Measurements from ENCODE around the gene KLK14.

KLK14 gene, protein sequence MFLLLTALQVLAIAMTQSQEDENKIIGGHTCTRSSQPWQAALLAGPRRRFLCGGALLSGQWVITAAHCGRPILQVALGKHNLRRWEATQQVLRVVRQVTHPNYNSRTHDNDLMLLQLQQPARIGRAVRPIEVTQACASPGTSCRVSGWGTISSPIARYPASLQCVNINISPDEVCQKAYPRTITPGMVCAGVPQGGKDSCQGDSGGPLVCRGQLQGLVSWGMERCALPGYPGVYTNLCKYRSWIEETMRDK

DNA sequence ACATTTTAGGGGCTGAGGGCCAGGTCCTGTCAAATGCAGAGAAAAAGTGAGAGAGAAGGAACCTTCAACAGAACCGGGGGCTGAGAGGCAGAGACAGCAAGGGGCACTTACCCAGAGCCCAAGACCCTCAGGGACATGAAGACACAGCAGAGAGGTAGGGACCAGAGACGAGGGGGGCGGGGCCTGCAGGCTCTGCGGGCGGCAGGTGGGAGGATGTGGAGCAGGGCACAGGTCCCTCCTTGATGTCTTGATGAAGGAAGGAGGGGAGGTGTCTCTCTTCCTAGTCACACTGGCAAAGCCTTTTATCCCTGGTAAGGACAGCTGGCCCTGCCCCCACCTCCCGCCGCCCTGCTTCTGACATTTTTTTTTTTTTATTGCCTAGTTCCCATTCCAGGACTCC is at the start of gene KLK14:
KLK14 (minus strand) TSS at position 277 of the 400 bp plus-strand sequence; CDS start at position 4, 273 bp downstream.
- Histone ChIP-seq H3K27ac (no peak within 1 kb of the TSS), H3K4me3 (no peak within 1 kb of the TSS)

DNA sequence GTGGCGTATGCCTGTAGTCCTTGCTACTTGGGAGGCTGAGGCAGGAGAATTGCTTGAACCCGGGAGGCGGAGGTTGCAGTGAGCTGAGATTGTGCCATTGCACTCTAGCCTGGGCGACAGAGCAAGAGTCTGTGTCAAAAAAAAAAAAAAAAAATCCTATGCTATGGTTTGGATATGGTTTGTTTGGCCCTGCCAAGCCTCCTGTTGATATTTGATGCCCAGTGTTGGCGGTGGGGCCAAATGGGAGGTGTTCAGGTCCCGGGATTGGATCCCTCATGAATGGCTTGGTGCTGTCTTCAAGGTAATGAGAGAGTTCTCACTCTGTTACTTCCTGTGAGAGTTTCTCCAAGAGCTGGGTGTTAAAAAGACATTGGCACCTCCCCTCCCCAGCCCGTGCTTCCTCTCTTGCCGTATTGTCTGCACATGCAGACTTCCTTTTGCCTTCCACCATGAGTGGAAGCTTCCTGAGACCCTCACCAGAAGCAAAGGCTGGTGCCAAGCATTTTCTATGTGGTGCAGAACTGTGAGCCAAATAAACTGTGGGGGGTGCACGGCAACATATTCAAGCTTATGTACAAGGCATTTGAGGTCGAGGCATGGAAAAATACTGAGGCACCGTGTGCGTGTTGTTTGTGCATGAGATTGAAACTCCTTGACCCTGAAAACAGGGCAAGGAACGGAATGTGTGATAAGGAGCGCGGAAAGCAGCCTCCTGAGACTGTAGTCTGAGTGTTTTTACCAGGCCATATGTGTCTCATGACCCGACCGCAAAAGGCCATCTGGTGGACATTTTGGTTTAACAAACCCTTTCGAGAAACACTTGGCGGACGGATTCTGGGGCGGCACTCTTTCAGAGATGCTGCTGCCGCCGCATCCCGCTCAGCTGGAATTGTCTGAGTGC is 49.3 kb upstream of the KLK14 start:
- no peak overlapping the region for H3K4me3 ChIP-seq
- peak overlapping the region in 11 of 21 experiments; percentile 8 to 74 (median 52) for H3K27ac ChIP-seq

DNA sequence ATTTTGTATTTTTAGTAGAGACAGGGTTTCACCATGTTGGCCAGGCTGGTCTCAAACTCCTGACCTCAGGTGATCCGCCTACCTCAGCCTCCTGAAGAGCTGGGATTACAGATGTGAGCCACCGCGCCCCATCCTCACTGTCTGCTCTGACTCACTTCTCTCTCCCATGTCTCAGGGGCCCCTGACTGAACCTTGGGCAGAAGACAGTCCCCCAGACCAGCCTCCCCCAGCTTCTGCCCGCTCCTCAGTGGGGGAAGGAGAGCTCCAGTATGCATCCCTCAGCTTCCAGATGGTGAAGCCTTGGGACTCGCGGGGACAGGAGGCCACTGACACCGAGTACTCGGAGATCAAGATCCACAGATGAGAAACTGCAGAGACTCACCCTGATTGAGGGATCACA is 47.0 kb upstream of the KLK14 start:
- peak overlapping the region in 1 of 21 experiments; percentile 11 for H3K27ac ChIP-seq

DNA sequence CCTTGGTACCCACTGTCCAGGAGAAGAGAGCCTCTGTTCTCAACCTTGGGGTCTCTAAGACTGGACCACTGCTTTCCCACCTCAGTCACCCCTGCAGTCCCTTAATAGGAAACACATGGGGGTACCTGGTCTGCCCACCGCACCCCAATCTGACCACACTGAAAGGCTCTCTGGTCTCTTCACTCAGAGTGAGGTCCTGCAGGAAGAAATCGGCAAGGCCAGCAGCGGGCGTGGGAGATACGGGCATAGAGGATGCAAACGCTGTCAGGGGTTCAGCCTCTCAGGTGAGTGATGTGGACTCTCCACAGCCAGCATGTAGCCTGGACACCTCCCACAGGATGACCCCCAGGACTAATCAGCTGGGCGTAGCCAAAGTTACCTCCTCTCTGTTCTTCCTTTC is 45.5 kb upstream of the KLK14 start:
- no peak overlapping the region for H3K4me3 ChIP-seq
- H3K27ac ChIP-seq = peak overlapping the region in 13 of 21 experiments; percentile 4 to 88 (median 34)

More for the DNA sequence above, 47.0 kb upstream of the KLK14 start:
- H3K4me3 ChIP-seq = no peak overlapping the region

DNA sequence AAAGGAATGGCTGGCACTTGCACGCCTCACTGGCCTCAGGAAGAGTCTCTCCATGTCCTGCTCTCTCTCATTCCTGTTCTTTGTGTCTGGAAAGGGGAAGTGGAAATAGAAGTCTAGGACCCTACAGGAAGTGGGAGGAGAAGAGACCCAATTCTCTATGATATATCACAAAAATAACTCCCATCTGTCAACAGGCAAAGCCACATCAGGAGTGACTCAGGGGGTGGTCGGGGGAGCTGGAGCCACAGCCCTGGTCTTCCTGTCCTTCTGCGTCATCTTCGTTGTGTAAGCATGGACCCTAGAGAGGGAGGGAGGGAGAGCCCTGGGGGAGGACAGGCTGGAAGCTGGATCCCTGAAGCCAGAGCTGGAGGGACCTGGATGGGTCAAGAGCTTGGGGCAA is 45.1 kb upstream of the KLK14 start:
- Histone ChIP-seq H3K4me3 (no peak overlapping the region), H3K27ac (peak overlapping the region in 11 of 21 experiments; percentile 11 to 88 (median 37))

DNA sequence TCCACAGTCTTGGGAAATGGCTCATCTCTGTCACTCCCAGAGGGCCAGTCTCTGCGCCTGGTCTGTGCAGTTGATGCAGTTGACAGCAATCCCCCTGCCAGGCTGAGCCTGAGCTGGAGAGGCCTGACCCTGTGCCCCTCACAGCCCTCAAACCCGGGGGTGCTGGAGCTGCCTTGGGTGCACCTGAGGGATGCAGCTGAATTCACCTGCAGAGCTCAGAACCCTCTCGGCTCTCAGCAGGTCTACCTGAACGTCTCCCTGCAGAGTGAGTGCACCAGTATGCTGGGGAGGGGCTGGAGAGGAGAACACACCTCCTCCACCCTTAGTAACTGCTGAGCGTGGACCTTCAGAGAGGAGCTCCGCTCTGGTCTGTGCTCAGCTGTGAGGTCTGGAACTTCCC is 44.3 kb upstream of the KLK14 start:
- peak overlapping the region in 12 of 21 experiments; percentile 10 to 88 (median 50) for H3K27ac ChIP-seq
- H3K4me3 ChIP-seq = peak overlapping the region in 1 of 7 experiments; percentile 21

DNA sequence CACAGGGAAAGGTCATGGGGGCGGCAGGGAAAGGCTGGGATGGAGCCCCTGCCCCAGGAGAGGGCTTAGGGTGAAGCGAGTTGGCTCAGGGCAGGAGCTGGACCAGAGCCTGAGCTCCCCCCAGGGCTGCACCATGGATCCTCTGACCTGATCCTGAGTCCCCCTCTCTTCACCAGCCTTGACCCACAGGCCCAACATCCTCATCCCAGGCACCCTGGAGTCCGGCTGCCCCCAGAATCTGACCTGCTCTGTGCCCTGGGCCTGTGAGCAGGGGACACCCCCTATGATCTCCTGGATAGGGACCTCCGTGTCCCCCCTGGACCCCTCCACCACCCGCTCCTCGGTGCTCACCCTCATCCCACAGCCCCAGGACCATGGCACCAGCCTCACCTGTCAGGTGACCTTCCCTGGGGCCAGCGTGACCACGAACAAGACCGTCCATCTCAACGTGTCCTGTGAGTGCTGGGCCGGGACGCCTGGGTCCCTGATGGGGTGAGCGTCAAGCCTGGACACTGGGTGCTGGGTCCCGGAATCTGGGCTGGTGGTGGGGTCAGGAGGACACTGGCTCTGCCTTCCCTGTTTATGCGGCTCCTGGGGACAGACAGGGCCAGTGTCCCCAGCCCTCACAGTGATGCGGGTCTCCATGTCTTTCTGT is 42.9 kb upstream of the KLK14 start:
- H3K4me3 ChIP-seq = peak overlapping the region in 4 of 7 experiments; percentile 7 to 21 (median 16)
- H3K27ac ChIP-seq = peak overlapping the region in 18 of 21 experiments; percentile 23 to 88 (median 68)

DNA sequence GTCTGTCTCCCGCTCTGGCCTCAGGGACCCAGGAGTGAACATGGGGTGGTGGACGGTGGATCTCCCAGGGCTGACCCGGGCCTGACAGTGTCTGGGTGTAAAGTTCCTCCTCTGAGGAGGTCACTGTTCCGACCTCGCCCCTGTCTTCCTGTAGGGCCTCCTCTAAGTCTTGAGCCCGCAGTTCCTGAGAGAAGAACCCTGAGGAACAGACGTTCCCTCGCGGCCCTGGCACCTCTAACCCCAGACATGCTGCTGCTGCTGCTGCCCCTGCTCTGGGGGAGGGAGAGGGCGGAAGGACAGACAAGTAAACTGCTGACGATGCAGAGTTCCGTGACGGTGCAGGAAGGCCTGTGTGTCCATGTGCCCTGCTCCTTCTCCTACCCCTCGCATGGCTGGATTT is 42.0 kb upstream of the KLK14 start, which contains the start of gene SIGLEC9:
SIGLEC9 (plus strand) TSS at position 178 of the 400 bp plus-strand sequence; CDS start at position 247, 69 bp downstream.
- H3K4me3 ChIP-seq = peak within 1 kb of the TSS in 4 of 7 experiments; percentile 7 to 21 (median 16)
- H3K27ac ChIP-seq = peak within 1 kb of the TSS in 18 of 21 experiments; percentile 24 to 88 (median 68)

DNA sequence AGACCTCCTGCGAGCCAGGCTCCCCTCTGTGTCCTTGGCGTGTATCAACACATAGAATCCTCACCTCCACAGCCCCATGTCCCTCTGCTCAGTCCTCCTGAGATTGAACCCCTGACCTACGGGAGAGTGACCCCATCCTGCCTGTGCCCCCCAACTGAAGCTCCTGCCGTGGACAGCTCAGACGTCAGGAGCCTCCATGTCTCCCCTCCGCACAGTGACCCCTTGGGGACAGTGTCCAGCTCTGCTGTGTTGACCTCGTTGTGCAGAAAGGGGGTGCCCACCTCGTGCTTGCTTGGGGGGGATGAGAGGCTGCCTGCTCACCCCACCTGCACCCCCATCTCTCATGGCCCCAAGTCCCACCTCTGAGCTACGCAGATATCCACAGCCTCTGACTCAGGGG is 41.5 kb upstream of the KLK14 start:
- peak overlapping the region in 15 of 21 experiments; percentile 17 to 88 (median 73) for H3K27ac ChIP-seq
- no peak overlapping the region for H3K4me3 ChIP-seq

DNA sequence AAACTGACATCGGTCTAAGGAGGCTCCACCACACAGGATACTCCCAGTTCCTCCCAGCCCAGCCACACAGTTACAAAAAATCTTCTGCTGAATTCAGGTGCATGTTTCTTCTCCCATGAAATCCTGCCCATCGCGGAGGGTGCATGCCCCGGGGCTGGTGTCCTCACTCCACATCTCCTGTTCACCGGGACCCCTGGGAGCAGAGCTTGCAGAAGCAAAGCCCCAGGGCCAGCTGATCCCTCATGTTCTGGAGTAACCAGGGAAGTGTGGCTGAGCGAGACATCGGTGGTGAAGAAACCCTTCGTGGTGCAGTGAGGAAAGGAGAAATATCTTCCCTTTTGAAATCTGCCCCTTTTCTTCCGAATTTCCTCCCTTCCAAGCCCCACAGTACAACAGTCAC is 41.1 kb upstream of the KLK14 start:
- Histone ChIP-seq H3K4me3 (no peak overlapping the region), H3K27ac (peak overlapping the region in 15 of 21 experiments; percentile 30 to 88 (median 73))

DNA sequence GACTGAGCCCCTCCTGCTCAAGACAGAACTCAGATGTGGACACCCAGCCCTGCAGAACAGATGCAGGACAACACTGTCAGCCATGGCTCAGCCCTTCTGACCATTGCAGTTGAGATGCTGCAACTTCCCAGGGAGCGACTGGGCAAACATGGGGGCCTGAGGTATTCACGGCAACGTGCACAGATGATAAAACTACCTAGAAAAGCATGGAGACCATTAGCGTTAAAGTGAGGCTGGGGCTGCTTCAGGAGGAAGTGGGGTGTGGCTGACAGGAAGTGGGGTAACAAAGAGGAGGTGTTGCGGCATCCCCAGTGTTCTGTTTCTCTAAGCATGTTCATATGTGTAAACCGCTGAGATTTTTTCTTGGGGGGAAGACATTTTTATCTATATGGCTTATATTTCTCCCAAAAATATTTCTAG is 40.7 kb upstream of the KLK14 start:
- Histone ChIP-seq H3K4me3 (no peak overlapping the region), H3K27ac (peak overlapping the region in 16 of 21 experiments; percentile 20 to 88 (median 70))

DNA sequence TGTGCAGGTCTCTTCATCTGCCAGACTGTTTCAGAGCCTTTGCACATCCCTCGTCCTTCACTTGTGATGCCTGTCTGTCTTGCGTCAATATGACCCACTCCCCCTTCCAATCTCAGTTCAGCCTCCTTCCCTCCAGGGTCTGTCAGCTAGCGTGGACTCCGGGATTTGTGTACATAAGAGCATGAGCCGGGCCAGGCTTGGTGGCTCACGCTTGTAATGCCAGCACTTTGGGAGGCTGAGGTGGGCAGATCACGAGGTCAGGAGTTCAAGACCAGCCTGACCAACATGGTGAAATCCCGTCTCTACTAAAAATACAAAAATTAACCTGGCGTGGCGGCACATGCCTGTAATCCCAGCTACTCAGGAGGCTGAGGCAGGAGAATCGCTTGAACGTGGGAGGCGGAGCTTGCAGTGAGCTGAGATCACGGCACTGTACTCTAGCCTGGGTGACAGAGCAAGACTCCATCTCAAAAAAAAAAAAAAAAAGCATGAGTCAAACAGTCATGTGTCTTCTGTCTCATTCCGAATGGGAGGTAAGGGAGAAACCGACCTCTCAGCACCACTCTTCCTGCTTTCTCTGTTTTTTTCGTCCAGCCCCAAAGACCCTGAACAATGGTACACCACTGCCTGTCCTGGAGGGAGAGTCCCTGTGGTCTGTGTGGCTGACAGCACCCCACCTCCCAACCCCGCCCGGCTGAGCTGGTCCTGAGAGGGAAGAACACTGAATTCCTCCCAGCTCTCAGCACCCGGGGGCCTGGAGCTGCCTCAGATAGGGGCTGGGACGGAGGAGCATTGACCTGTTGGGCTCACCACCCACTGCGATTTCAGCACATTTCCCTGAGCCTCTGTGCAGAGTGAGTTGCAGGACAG is 39.7 kb upstream of the KLK14 start:
- Histone ChIP-seq H3K4me3 (no peak overlapping the region), H3K27ac (peak overlapping the region in 16 of 21 experiments; percentile 20 to 88 (median 71))

DNA sequence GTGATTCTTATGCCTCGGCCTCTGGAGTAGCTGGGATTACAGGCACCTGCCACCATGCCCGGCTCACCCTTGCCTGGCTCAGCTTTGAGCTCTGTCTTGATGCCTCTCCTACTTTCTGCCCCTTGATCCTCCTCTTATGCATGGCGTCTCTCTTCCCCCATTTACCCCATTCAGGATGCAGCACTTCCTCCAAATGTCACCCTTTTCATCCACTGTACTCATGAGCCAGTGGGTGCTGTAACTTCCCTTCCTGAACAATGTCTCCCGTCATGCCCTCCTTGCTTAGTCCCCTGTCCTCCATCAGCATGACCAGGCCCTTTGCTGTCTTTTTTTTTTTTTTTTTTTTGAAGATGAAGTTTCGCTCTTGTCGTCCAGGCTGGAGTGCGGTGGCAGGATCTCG is 38.6 kb upstream of the KLK14 start:
- H3K27ac ChIP-seq = peak overlapping the region in 3 of 21 experiments; percentile 31 to 46 (median 44)

DNA sequence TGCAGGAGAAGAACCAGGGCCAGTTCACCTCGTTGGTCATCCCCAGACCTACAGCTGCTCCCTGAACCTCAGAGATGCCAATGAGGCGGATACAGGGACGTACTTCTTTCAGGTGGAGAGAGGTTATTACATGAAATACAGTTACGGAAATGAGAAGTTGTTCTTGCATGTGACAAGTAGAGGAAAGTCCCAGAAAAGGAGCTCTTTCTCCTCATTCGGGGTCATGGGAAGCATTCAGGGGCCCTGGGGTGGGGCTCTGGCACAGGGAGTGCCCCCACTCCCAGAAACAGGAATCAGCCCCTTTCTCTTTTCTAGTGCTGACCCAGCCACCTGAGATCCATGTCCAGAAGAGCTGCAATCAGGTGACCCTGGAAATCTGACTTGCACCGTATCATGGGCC is 37.5 kb upstream of the KLK14 start:
- H3K4me3 ChIP-seq = no peak overlapping the region
- H3K27ac ChIP-seq = peak overlapping the region in 3 of 21 experiments; percentile 21 to 42 (median 37)

More for the DNA sequence above, 38.6 kb upstream of the KLK14 start:
- no peak overlapping the region for H3K4me3 ChIP-seq

DNA sequence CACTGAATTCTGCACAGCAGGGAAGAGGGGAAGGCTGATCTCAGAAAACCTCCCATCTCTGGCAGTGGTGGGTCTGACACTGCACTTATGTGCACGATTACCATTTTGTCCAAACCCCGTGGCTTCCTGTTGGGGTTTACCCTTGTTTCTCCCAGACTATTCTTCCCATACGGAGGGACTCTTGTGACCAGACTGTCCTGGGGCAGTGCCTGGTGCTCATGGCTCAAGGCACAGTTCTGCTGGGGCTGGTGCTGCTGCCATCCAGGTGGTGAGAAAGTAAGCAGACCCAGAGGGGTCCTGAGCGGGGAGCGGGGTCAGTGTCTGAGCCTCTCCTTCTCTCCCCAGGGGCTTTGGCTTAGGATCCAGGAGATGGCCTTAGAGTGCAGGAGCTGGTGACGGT is 36.9 kb upstream of the KLK14 start:
- peak overlapping the region in 2 of 21 experiments; percentile 21 to 42 for H3K27ac ChIP-seq

DNA sequence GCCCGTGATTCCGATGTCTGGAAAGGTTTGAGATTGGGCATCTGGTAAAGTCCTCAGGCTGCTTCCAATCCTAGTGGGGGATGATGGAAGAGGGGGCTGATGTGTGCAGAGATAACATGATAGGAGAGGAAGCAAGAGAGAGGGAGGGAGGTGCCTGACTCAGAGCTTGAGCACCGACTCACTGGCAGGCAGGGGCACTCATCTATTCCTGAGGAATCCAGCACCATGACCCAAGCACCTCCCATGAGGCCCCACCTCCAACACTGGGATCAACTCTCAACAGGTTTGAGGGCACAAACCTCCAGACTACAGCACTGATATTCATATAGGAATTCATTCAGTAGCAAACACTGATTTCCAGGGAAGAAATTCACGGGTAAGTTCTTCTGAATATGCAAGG is 36.4 kb upstream of the KLK14 start:
- H3K4me3 ChIP-seq = no peak overlapping the region
- H3K27ac ChIP-seq = peak overlapping the region in 1 of 21 experiments; percentile 21

More for the DNA sequence above, 36.9 kb upstream of the KLK14 start:
- H3K4me3 ChIP-seq = no peak overlapping the region

DNA sequence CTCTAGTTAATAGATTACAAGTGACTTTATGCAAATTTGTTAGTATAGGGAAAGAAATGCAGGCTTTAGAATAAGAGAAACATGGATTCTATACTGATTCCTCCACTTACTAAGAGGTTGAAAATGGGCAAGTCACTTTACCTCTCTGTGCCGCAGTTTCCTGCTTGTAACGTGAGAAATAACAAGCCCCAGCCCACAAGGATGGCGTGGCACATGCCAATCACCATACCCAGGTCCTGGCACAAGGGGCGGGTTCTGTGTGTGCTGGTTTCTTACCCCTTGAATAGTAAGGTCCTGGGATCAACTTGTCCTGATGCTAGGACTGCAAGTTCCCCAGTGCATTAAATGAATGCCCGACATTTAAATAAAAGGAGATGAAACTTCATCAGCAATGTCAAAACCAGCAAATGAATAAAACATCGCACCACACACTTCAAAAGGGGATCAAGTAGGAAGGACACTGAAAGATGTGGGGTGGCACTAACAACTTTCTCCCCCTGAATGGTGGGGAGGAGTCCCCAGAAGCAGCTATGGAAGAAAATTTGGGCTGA is 34.1 kb upstream of the KLK14 start:
- Histone ChIP-seq H3K4me3 (no peak overlapping the region), H3K27ac (no peak overlapping the region)

DNA sequence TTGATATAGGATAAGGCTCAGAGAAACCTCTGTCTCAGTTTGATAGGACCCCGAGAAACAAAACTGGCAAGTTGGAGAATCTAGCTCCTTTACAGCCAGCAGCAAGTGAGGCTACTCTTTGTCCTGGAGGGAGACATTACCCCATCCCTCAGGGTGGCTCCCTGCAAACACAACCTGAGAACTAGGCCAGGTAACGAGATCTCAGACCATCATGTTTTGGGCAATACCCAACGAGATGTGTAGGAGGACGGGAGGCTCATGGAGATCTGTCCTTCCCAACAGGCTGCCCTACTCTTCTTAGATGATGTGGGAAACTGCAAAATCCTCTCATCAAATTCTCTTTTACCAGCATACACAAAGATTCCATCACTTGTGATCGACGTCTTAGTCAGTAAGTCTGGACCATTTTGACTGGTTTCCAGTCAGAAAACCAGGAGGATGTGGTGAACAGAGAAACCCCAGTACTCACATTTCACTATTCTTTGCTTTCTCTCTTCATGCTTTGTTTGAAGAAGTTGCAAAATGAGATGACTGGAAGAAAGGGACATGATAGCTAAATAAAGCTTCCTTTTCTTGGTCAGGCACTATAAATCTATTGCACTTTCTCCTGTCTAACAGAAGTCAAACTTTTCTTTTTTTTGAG is 31.5 kb upstream of the KLK14 start:
- peak overlapping the region in 2 of 21 experiments; percentile 19 to 55 for H3K27ac ChIP-seq
- H3K4me3 ChIP-seq = no peak overlapping the region

All from skin epidermis (tissue), 12 donors.